C4-2B (cell line): ENCODE results near the gene PKM.

Source experiments
- ZFX ChIP-seq: fragments of 450-650 bp; IDR thresholded peaks from 2 replicates; pipeline ENCODE4 v1.6.1; 2017
- TF ChIP-seq, protein P1 (sequence below): fragments of 450-650 bp; conservative IDR thresholded peaks from 2 replicates; pipeline ENCODE4 v1.5.1; 2017; ENCODE audit warnings: mild to moderate bottlenecking

DNA sequence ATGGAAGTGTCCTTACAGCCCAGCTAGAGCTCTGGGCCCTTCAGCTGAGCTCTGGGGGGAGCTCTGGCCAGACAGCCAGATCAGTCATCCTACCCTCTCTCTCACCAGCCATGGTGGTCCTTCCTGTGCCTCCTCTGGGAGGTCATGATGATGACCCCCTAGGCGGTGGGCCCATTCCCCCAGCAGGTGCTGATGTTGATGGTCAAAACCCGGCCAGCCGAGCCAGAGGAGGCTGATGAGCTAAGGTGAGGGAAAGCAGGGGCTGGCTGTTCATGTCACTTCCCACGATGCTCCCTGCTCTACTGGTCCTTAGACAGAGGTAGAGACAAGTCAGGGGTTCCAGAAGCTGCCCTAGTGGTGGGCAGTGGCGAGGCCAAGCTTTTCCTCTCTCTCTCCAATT lies 68.4 kb downstream of the PKM start:
- TF ChIP-seq, protein P1, sequence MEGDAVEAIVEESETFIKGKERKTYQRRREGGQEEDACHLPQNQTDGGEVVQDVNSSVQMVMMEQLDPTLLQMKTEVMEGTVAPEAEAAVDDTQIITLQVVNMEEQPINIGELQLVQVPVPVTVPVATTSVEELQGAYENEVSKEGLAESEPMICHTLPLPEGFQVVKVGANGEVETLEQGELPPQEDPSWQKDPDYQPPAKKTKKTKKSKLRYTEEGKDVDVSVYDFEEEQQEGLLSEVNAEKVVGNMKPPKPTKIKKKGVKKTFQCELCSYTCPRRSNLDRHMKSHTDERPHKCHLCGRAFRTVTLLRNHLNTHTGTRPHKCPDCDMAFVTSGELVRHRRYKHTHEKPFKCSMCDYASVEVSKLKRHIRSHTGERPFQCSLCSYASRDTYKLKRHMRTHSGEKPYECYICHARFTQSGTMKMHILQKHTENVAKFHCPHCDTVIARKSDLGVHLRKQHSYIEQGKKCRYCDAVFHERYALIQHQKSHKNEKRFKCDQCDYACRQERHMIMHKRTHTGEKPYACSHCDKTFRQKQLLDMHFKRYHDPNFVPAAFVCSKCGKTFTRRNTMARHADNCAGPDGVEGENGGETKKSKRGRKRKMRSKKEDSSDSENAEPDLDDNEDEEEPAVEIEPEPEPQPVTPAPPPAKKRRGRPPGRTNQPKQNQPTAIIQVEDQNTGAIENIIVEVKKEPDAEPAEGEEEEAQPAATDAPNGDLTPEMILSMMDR = no peak
- no peak for TF ChIP-seq ZFX
